Hepatocyte (in vitro differentiated cells): ENCODE measurements around the gene AGAP1. TPM values are rescaled to one million over a fixed set of nuclear protein-coding genes. Genes with fewer than 3 reads are reported as not detected.

Experiments
- DNase-seq: peaks from one replicate; pipeline ENCODE4 v3.0.0-alpha.2; 2016; ENCODE audit warnings: low spot score
- H2AFZ ChIP-seq: fragments of 200-600 bp; sonication (generic); 2 replicates; pipeline ENCODE4 v1.6.0; 2016; ENCODE audit warnings: antibody characterized with exemption, mild to moderate bottlenecking
- H3K27ac ChIP-seq: fragments of 200-600 bp; sonication (generic); 2 replicates; pipeline ENCODE4 v1.5.1; 2016; ENCODE audit warnings: mild to moderate bottlenecking
- H3K27me3 ChIP-seq: fragments of 200-600 bp; sonication (generic); 2 replicates; pipeline ENCODE4 v1.6.1; 2016
- H3K36me3 ChIP-seq: fragments of 200-600 bp; sonication (generic); replicated peaks from 2 replicates; pipeline ENCODE4 v1.5.1; 2016; ENCODE audit warnings: low read depth; ENCODE audit not compliant: insufficient read depth
- H3K4me1 ChIP-seq: fragments of 200-600 bp; sonication (generic); 2 replicates; pipeline ENCODE4 v1.5.1; 2016; ENCODE audit warnings: mild to moderate bottlenecking, moderate library complexity; ENCODE audit not compliant: insufficient read depth
- H3K4me2 ChIP-seq: fragments of 200-600 bp; sonication (generic); 2 replicates; pipeline ENCODE4 v1.6.0; 2016
- H3K4me3 ChIP-seq: fragments of 200-600 bp; sonication (generic); 2 replicates; pipeline ENCODE4 v1.5.1; 2016; ENCODE audit warnings: mild to moderate bottlenecking
- H3K79me2 ChIP-seq: fragments of 200-600 bp; sonication (generic); 2 replicates; pipeline ENCODE4 v1.6.0; 2017; ENCODE audit warnings: mild to moderate bottlenecking
- H3K9me2 ChIP-seq: fragments of 200-600 bp; sonication (generic); replicated peaks from 2 replicates; pipeline ENCODE4 v1.6.0; 2017; ENCODE audit warnings: mild to moderate bottlenecking; ENCODE audit not compliant: insufficient read depth
- H3K9me3 ChIP-seq: fragments of 200-600 bp; sonication (generic); 2 replicates; pipeline ENCODE4 v1.5.1; 2016; ENCODE audit warnings: low read depth, mild to moderate bottlenecking
- H4K20me1 ChIP-seq: fragments of 200-600 bp; sonication (generic); 2 replicates; pipeline ENCODE4 v1.6.0; 2016; ENCODE audit warnings: mild to moderate bottlenecking; ENCODE audit not compliant: insufficient read depth, poor library complexity, severe bottlenecking
- EZH2 ChIP-seq: fragments of 200-600 bp; sonication (generic); IDR thresholded peaks from 2 replicates; pipeline ENCODE4 v1.6.1; 2016; ENCODE audit warnings: antibody characterized with exemption, mild to moderate bottlenecking, borderline replicate concordance
- EZH2phosphoT487 ChIP-seq: fragments of 200-600 bp; sonication (generic); IDR thresholded peaks from one replicate; pipeline ENCODE4 v1.6.1; 2018; ENCODE audit warnings: antibody characterized with exemption, mild to moderate bottlenecking, low read depth, moderate library complexity; ENCODE audit not compliant: unreplicated experiment, severe bottlenecking
- WGBS: methylation state at CpG from one replicate; pipeline ENCODE4 v1.1.6; 2016; ENCODE audit warnings: low lambda C conversion rate; ENCODE audit errors: missing lambda C conversion rate; 5-methylcytosine and 5-hydroxymethylcytosine counted together
- polyA plus RNA-seq: library from polyadenylated mRNA; unstranded; fragments of >200 nt; fragmentation: Nextera tagmentation; extraction: Ambion mirVana; gene quantifications from 2 replicates; pipeline ENCODE4 v1.2.1, GENCODE V29; 2016
- total RNA-seq: library from RNA; depleted of rRNA; stranded (reverse); fragments of >200 nt; gene quantifications from 2 replicates; pipeline ENCODE4 v1.2.3, GENCODE V29; 2014
- TF ChIP-seq, protein P1 (sequence below): fragments of 200-600 bp; sonication (generic); IDR thresholded peaks from 2 replicates; pipeline ENCODE4 v1.5.1; 2016; ENCODE audit warnings: antibody characterized with exemption, mild to moderate bottlenecking; ENCODE audit not compliant: poor library complexity

The AGAP1 gene
- total and polyA plus RNA-seq, 2 experiments from 2014 or later: 12.1 to 20.0 TPM

DNA sequence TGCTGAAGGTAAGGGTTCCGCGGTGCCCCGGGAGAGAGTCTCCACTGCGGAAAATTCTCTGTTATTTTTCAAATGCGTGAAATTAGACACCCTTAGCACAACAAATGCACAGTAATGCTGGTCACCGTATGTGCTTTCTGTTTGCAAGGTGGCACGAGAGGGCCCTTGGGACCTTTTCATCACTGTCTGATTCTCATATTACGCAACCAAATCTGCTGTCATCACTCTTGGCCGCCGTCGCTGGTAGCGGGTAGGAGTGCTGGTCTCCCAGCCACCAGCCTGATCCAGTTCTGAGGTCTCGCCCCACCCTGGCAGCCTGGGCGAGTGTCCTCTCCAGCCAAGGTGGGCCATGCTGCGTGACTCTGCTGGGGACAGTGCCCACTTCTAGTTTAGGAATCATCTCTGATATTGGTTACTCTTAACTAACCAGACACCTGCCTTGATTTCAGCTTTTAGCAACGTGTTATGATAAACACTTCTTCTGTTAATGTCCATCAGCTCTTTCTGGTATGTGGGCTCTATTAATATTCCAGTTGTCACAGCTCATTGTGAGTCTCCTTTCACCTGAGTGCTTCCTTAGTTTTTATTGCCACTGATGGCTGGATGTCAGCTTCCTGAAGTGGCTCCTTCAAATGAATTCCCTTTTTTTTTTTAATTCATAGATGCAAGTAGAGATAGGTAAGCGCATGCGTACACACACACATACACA lies 474.9 kb downstream of the AGAP1 start:
- Histone ChIP-seq H3K27me3 (no peaks in the 10 kb centered on the region), H3K4me3 (no peak overlapping the region), H4K20me1 (no peaks in the 10 kb centered on the region), H2AFZ (no peak overlapping the region), H3K4me1 (no peaks in the 10 kb centered on the region), H3K36me3 (no peaks in the 10 kb centered on the region), H3K4me2 (no peak overlapping the region), H3K79me2 (no peaks in the 10 kb centered on the region), H3K27ac (no peak overlapping the region), H3K9me3 (no peaks in the 10 kb centered on the region), H3K9me2 (no peaks in the 10 kb centered on the region)
- TF ChIP-seq EZH2phosphoT487 (no peak), EZH2 (no peak)
- TF ChIP-seq, protein P1, sequence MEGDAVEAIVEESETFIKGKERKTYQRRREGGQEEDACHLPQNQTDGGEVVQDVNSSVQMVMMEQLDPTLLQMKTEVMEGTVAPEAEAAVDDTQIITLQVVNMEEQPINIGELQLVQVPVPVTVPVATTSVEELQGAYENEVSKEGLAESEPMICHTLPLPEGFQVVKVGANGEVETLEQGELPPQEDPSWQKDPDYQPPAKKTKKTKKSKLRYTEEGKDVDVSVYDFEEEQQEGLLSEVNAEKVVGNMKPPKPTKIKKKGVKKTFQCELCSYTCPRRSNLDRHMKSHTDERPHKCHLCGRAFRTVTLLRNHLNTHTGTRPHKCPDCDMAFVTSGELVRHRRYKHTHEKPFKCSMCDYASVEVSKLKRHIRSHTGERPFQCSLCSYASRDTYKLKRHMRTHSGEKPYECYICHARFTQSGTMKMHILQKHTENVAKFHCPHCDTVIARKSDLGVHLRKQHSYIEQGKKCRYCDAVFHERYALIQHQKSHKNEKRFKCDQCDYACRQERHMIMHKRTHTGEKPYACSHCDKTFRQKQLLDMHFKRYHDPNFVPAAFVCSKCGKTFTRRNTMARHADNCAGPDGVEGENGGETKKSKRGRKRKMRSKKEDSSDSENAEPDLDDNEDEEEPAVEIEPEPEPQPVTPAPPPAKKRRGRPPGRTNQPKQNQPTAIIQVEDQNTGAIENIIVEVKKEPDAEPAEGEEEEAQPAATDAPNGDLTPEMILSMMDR: no peak
- no peak for DNase-seq
- 95% methylated on average over 18 of the region's 18 CpGs for WGBS

DNA sequence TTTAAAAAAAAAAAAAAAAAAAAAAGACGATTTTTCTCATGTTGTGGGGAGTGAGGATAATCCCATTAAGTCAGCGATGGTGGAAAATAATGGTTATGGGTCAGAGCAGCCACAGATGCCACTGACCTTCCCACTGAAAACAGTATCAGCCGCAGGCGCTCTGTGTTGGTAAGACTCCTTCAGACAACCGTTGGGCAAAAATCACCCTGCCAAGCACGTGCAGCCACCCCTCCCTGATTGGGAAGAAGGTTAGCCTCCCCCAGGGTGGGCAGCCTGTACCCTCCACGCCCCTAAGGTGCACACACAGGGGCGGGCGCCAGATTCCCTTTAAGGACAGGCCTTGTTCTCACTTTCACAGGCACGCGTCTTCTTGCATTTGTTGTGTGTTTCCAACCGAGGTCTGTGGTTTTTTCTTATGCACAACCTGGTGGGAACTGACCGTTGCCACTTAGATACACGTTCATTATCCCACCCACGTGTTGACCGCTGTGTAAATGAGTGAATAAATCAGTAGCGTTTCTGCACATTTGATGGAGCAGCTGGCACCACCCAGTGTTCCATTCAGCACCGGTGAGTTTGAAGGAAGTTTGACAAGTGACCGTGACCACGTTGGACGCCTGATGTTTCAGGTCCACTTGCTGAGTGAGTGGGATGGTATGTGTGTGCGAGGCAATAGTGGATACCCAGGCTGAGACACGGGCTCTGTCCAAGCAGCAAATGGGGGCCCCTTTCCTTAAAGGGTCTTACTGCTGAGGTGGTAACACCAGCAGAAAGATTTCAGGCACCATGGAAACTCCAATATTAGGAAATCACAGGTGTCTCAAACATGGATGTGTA lies 476.6 kb downstream of the AGAP1 start:
- no peak for DNase-seq
- Histone ChIP-seq H3K36me3 (no peaks in the 10 kb centered on the region), H3K9me3 (no peaks in the 10 kb centered on the region), H3K4me2 (no peak overlapping the region), H3K4me3 (no peak overlapping the region), H3K27ac (no peak overlapping the region), H3K9me2 (no peaks in the 10 kb centered on the region), H4K20me1 (no peaks in the 10 kb centered on the region), H2AFZ (no peak overlapping the region), H3K27me3 (no peaks in the 10 kb centered on the region), H3K4me1 (no peaks in the 10 kb centered on the region), H3K79me2 (no peaks in the 10 kb centered on the region)
- WGBS: 95% methylated on average over 23 of the region's 23 CpGs
- TF ChIP-seq EZH2 (no peak), EZH2phosphoT487 (no peak)
- TF ChIP-seq, protein P1: no peak

DNA sequence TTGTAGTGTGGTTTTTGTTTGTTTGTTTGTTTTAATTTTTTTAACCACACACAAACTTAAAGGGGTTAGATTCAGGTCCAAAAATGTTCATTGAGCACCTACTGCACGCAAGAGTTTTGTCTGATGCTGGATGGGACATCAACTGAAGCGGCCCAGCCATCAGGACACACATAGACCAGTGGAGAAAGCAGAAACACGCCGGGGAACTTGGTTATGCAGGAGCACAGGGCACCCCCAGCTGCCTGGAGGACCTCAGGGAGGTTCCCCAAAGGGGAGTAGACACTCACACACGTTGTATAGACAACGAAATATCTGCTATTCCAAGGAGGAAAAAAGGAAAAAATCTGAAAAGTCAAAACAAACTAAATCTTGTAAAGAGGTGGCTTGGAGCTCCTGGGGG lies 482.7 kb downstream of the AGAP1 start:
- H3K4me3 ChIP-seq: no peak overlapping the region
- TF ChIP-seq, protein P1: no peak
- TF ChIP-seq EZH2phosphoT487 (no peak), EZH2 (no peak)
- H4K20me1 ChIP-seq: no peaks in the 10 kb centered on the region
- no peak for DNase-seq
- H3K4me1 ChIP-seq: no peaks in the 10 kb centered on the region
- no peak overlapping the region for H3K4me2 ChIP-seq
- no peaks in the 10 kb centered on the region for H3K36me3 ChIP-seq
- no peak overlapping the region for H3K27ac ChIP-seq
- no peaks in the 10 kb centered on the region for H3K79me2 ChIP-seq
- no peaks in the 10 kb centered on the region for H3K9me2 ChIP-seq
- no peaks in the 10 kb centered on the region for H3K9me3 ChIP-seq
- H2AFZ ChIP-seq: no peak overlapping the region
- WGBS: 97% methylated on average over 6 of the region's 6 CpGs
- H3K27me3 ChIP-seq: no peaks in the 10 kb centered on the region
